Esophagus squamous epithelium (tissue), 4 donors: ENCODE measurements around the gene ZNF761.

ENCODE experiments used
- POLR2A ChIP-seq, 4 donors: fragments of 450-650 bp; IDR thresholded peaks; one replicate each; pipeline ENCODE4 v1.6.1; 2017; ENCODE audit warnings: antibody characterized with exemption in 4 of 4, mild to moderate bottlenecking in 4 of 4, moderate library complexity in 3 of 4
- TF ChIP-seq, protein P1 (sequence below), 6 experiments: fragments of 450-650 bp in 4 of 6; fragments of 200-600 bp in 2 of 6; sonication (generic) in 2 of 6; IDR thresholded peaks; one replicate each; pipeline ENCODE4 v1.5.1; 2016 to 2019; ENCODE audit warnings: antibody characterized with exemption in 6 of 6, mild to moderate bottlenecking in 4 of 6, moderate library complexity in 4 of 6

DNA sequence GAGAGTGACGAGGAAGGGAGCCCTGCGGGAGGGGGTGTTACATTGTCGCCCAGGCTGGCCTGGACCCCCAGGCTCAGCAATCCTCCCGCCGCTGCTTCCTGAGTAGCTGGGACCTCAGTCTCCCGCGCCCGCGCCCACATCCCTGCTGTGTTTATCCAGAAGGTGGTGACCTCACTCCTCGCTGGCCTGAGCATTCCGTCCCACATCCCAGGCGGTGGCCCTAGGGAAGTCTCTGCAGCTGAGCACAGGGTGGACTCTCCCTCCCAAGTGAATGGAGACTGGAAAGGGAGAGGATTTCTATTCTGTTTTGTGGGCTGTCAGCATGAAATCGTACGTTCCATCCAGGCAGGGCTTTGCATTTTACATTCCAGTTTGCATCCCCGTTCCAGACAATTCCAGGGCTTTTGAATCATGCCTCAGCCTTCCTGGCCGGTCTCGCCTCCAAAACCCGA is 37.2 kb upstream of the ZNF761 start:
- TF ChIP-seq POLR2A (IDR thresholded peaks at IDR 0.05) = no peak
- TF ChIP-seq, protein P1, sequence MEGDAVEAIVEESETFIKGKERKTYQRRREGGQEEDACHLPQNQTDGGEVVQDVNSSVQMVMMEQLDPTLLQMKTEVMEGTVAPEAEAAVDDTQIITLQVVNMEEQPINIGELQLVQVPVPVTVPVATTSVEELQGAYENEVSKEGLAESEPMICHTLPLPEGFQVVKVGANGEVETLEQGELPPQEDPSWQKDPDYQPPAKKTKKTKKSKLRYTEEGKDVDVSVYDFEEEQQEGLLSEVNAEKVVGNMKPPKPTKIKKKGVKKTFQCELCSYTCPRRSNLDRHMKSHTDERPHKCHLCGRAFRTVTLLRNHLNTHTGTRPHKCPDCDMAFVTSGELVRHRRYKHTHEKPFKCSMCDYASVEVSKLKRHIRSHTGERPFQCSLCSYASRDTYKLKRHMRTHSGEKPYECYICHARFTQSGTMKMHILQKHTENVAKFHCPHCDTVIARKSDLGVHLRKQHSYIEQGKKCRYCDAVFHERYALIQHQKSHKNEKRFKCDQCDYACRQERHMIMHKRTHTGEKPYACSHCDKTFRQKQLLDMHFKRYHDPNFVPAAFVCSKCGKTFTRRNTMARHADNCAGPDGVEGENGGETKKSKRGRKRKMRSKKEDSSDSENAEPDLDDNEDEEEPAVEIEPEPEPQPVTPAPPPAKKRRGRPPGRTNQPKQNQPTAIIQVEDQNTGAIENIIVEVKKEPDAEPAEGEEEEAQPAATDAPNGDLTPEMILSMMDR (IDR thresholded peaks at IDR 0.05) = no peak
